Caco-2 (cell line): ENCODE results near the gene CMBL. TPM values are rescaled to one million over a fixed set of nuclear protein-coding genes. Genes with fewer than 3 reads are reported as not detected.
A peak's percentile ranks its signal among the peaks of the same experiment; 100 is the strongest.

ENCODE experiments used
- BruUV-seq: library from RNA; stranded (reverse); fragments of 400-500 nt; replicated peaks from 2 replicates; lab custom pipeline; 2021; lab: Mats Ljungman, UMichigan
- CTCF ChIA-PET: fragments of 300-600 bp; sonication (Branson Sonifier 250); formaldehyde crosslinking; loops from one replicate; lab custom pipeline; 2022; ENCODE audit warnings: antibody characterized with exemption; lab: Charles Lee
- POLR2A ChIA-PET: fragments of 300-600 bp; sonication (Branson Sonifier 250); formaldehyde crosslinking; loops from one replicate; lab custom pipeline; 2022; ENCODE audit warnings: antibody characterized with exemption; lab: Charles Lee
- DNase-seq, 2 experiments: peaks; one replicate each; pipeline versions ENCODE4 v3.0.0 to v3.0.0-alpha.2; 2020 to 2022
- H3K27me3 ChIP-seq: replicated peaks from 2 replicates; pipeline ENCODE4 v1.6.0; 2011; ENCODE audit warnings: low read length; ENCODE audit not compliant: control insufficient read depth, insufficient read depth
- H3K36me3 ChIP-seq: 2 replicates; pipeline ENCODE4 v1.5.1; 2011; ENCODE audit warnings: low read length; ENCODE audit not compliant: control insufficient read depth, insufficient read depth
- H3K4me1 ChIP-seq: fragments of 250-450 bp; sonication (Bioruptor Pico); 2 replicates; pipeline ENCODE4 v1.5.1; 2020; ENCODE audit warnings: mild to moderate bottlenecking
- H3K4me3 ChIP-seq: 2 replicates; pipeline ENCODE4 v1.5.1; 2011; ENCODE audit warnings: low read depth, mild to moderate bottlenecking, control low read depth, low read length
- H3K9me3 ChIP-seq: fragments of 250-450 bp; sonication (Bioruptor Pico); 2 replicates; pipeline ENCODE4 v1.5.1; 2020; ENCODE audit warnings: mild to moderate bottlenecking, moderate library complexity
- H3K27ac Mint-ChIP-seq: one replicate; pipeline ENCODE4 v1.8.0; 2022; ENCODE audit warnings: mixed read lengths; ENCODE audit not compliant: unreplicated experiment
- H3K27me3 Mint-ChIP-seq: one replicate; pipeline ENCODE4 v1.8.0; 2022; ENCODE audit warnings: mixed read lengths; ENCODE audit not compliant: insufficient read depth, unreplicated experiment
- H3K36me3 Mint-ChIP-seq: one replicate; pipeline ENCODE4 v1.8.0; 2022; ENCODE audit warnings: mild to moderate bottlenecking, mixed read lengths; ENCODE audit not compliant: insufficient read depth, unreplicated experiment
- H3K4me1 Mint-ChIP-seq: one replicate; pipeline ENCODE4 v1.8.0; 2022; ENCODE audit warnings: low read depth, mixed read lengths; ENCODE audit not compliant: unreplicated experiment
- H3K4me3 Mint-ChIP-seq: one replicate; pipeline ENCODE4 v1.8.0; 2022; ENCODE audit warnings: mild to moderate bottlenecking, moderate library complexity, mixed read lengths; ENCODE audit not compliant: unreplicated experiment
- H3K9me3 Mint-ChIP-seq: one replicate; pipeline ENCODE4 v1.8.0; 2022; ENCODE audit warnings: mixed read lengths; ENCODE audit not compliant: unreplicated experiment
- intact Hi-C: fragments of 100-400 bp; cut with micrococcal nuclease; formaldehyde crosslinking; loops from one replicate; pipeline ENCODE4 v1.10.0; 2022; ENCODE audit not compliant: unreplicated experiment
- total RNA-seq: library from RNA; stranded (reverse); gene quantifications from 2 replicates; pipeline ENCODE4 v1.2.3, GENCODE V29; 2022
- TF ChIP-seq, protein P1 (sequence below), 2 experiments: fragments of 200-600 bp in 1 of 2; IDR thresholded peaks; 1 replicate in 1 of 2; 2 replicates in 1 of 2; pipeline versions ENCODE4 v1.5.1 to v1.8.0; 2011 to 2022; ENCODE audit warnings: antibody characterized with exemption in 1 of 2, control low read depth in 1 of 2, inconsistent platforms in 1 of 2, low read depth in 1 of 2, low read length in 1 of 2, mild to moderate bottlenecking in 1 of 2, moderate library complexity in 1 of 2; ENCODE audit not compliant: insufficient read depth in 1 of 2, severe bottlenecking in 1 of 2, unreplicated experiment in 1 of 2

The CMBL gene
- total RNA-seq, 1 experiment from 2014 or later: 18.4 TPM

DNA sequence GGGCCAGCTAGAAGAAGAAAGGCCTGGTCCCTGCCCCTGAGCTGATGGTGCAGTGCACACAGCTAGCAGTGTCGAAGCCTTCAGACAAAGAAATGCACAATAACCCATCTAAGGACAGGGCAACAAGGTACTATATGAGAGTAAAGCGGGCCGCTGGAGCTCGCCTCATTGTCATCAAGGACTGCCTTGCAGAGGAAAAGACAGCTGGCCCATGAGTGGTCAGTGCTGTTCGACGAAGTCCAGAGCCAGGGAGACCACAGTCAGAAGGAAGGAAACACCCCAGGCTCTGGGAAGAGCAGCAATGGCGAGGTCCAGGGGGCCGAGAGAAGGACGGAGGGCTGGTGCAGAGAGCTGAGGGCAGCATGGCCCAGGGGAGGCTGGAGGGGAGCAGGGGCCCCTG is 75.3 kb downstream of the CMBL start:
- Histone ChIP-seq H3K4me3 (no peak overlapping the region), H3K27me3 (no peaks in the 10 kb centered on the region), H3K4me1 (no peaks in the 10 kb centered on the region), H3K9me3 (no peaks in the 10 kb centered on the region), H3K36me3 (no peaks in the 10 kb centered on the region; the same call in 1 of the 2 replicates)
- TF ChIP-seq, protein P1, sequence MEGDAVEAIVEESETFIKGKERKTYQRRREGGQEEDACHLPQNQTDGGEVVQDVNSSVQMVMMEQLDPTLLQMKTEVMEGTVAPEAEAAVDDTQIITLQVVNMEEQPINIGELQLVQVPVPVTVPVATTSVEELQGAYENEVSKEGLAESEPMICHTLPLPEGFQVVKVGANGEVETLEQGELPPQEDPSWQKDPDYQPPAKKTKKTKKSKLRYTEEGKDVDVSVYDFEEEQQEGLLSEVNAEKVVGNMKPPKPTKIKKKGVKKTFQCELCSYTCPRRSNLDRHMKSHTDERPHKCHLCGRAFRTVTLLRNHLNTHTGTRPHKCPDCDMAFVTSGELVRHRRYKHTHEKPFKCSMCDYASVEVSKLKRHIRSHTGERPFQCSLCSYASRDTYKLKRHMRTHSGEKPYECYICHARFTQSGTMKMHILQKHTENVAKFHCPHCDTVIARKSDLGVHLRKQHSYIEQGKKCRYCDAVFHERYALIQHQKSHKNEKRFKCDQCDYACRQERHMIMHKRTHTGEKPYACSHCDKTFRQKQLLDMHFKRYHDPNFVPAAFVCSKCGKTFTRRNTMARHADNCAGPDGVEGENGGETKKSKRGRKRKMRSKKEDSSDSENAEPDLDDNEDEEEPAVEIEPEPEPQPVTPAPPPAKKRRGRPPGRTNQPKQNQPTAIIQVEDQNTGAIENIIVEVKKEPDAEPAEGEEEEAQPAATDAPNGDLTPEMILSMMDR (IDR thresholded peaks at IDR 0.05; ENCODE audit: insufficient read depth in 1 of 2, low read depth in 1 of 2, low read length in 1 of 2, severe bottlenecking in 1 of 2, unreplicated experiment in 1 of 2): no peak
- no TSS peak for BruUV-seq
- CTCF ChIA-PET: no interaction called here
- no peak overlapping the region for H3K27ac Mint-ChIP-seq
- H3K9me3 Mint-ChIP-seq: no peaks in the 10 kb centered on the region
- no peak for DNase-seq
- intact Hi-C loops: loop anchor here (2.0 to 5.0 kb wide), 4 partner anchors 75 to 458 kb away; no protein-coding TSS in a partner anchor
- POLR2A ChIA-PET: no interaction called here
- H3K36me3 Mint-ChIP-seq: peaks cover 6% of the 10 kb centered on the region
- H3K4me1 Mint-ChIP-seq: no peaks in the 10 kb centered on the region
- H3K4me3 Mint-ChIP-seq: no peak overlapping the region
- H3K27me3 Mint-ChIP-seq: no peaks in the 10 kb centered on the region

DNA sequence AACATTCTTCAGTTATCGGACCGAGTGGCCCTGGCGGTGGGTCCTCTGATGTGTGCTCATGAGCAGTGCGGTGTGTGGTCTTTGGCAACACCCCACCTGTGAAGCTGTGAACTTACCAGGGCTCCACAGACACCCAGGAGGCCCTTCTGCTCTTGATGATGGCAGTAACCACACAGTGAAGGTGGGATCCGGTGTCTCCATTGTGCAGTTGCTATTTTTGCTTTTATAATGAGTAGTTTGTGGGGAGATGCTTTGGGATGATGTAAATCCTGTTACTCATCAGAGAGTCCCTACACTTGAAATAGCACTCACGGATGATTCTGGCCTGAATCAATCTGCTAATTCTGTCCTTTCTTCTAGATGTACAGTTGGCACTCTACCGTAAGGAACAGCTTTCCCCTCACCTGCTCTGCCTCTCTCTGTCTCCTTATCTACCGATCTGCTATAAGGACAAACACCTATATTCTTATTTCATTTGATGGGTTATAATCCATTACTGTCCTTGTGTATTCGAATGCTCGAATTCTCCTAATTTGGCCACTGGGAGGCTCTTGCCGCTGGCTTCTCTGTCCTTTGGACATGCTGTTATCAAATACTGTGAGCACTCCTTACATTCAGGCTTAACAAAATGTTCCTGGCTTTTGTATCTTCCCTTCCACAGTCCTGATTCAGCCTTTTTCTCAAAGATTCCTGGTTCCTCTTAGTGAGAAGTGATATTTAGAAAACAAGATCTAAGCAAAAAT is 78.2 kb downstream of the CMBL start:
- ChIA-PET CTCF (no interaction called here), POLR2A (no interaction called here)
- no peak overlapping the region for H3K4me3 Mint-ChIP-seq
- BruUV-seq: no TSS peak
- Histone ChIP-seq H3K27me3 (no peaks in the 10 kb centered on the region), H3K36me3 (no peaks in the 10 kb centered on the region), H3K4me1 (peaks cover under 1% of the 10 kb centered on the region), H3K9me3 (peaks cover 6% of the 10 kb centered on the region), H3K4me3 (no peak overlapping the region)
- H3K36me3 Mint-ChIP-seq: peaks cover 6% of the 10 kb centered on the region
- no peak overlapping the region for H3K27ac Mint-ChIP-seq
- peaks cover 15% of the 10 kb centered on the region for H3K9me3 Mint-ChIP-seq
- H3K27me3 Mint-ChIP-seq: no peaks in the 10 kb centered on the region
- no peaks in the 10 kb centered on the region for H3K4me1 Mint-ChIP-seq
- TF ChIP-seq, protein P1 (IDR thresholded peaks at IDR 0.05; ENCODE audit: insufficient read depth in 1 of 2, low read depth in 1 of 2, low read length in 1 of 2, severe bottlenecking in 1 of 2, unreplicated experiment in 1 of 2): peak in 1 of 2 experiments; percentile 45
- no peak for DNase-seq
- intact Hi-C loops: loop anchor here (5.0 kb wide), 2 partner anchors 72 to 332 kb away; no protein-coding TSS in a partner anchor

DNA sequence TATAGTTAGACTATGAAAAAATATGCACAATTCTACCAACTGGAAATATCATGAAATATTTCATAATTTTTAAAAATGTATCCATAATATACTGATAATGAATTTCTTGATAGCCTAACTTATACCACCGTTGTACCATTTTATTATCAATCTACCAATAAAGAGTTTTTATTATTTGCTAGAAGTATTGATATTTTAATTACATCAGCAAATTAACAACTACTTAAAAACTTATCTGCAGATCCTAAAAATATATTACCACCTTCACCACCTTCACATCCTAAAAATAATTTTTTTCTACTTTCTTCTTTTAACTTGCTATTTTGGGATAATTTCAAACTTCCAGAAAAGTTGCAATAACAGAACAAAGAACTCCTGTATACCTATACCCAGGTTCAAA is 79.4 kb downstream of the CMBL start:
- intact Hi-C loops: no loop called here
- Histone ChIP-seq H3K4me1 (peaks cover 10% of the 10 kb centered on the region), H3K4me3 (no peak overlapping the region), H3K36me3 (no peaks in the 10 kb centered on the region), H3K9me3 (peaks cover 15% of the 10 kb centered on the region), H3K27me3 (no peaks in the 10 kb centered on the region)
- peaks cover 8% of the 10 kb centered on the region for H3K4me1 Mint-ChIP-seq
- no TSS peak for BruUV-seq
- H3K4me3 Mint-ChIP-seq: no peak overlapping the region
- POLR2A ChIA-PET: no interaction called here
- no peak overlapping the region for H3K27ac Mint-ChIP-seq
- no peak for DNase-seq
- peaks cover 6% of the 10 kb centered on the region for H3K36me3 Mint-ChIP-seq
- CTCF ChIA-PET: no interaction called here
- peaks cover 25% of the 10 kb centered on the region for H3K9me3 Mint-ChIP-seq
- H3K27me3 Mint-ChIP-seq: no peaks in the 10 kb centered on the region
- TF ChIP-seq, protein P1 (IDR thresholded peaks at IDR 0.05; ENCODE audit: insufficient read depth in 1 of 2, low read depth in 1 of 2, low read length in 1 of 2, severe bottlenecking in 1 of 2, unreplicated experiment in 1 of 2): no peak

Other genes starting within 250 kb of the CMBL start
- gene ATPSCKMT, start 58.0 kb downstream of the CMBL start, total RNA-seq: 26.3 and 27.8 TPM in 2 replicates
- gene CCT5, start 57.6 kb downstream of the CMBL start, total RNA-seq: 462 and 480 TPM in 2 replicates
- 111 and 123 TPM in 2 replicates for gene MARCHF6, start 45.8 kb upstream of the CMBL start, total RNA-seq
- gene ROPN1L, start 134.0 kb upstream of the CMBL start, total RNA-seq: 0.48 and 0.58 TPM in 2 replicates